HG02642 (cell line): ENCODE measurements around the gene ASH1L.
"Not testable (repeated sequence)": the region's sequence is repeated elsewhere in the genome, so short reads cannot be mapped to it uniquely, and the experiment has no call there.

Experiments
- ATAC-seq: cut with Tn5 transposase; IDR thresholded peaks from one replicate; pipeline ENCODE4 v1.9.1; 2021; ENCODE audit warnings: mild to moderate bottlenecking; ENCODE audit not compliant: unreplicated experiment, poor library complexity

Gene ASH1L

GRCh38 chr1:155499953-155500639 is 62.5 kb downstream of the ASH1L start:
- ATAC-seq, result peak; percentile 62

- no peak for ATAC-seq
Observed at GRCh38 chr1:155499263-155499662, 63.3 kb downstream of the ASH1L start.

- ATAC-seq, result not testable (repeated sequence)
Observed at GRCh38 chr1:155493595-155493994, 69.0 kb downstream of the ASH1L start.

- not testable (repeated sequence) for ATAC-seq
Observed at GRCh38 chr1:155488419-155488818, 74.2 kb downstream of the ASH1L start.

- no peak for ATAC-seq
Observed at GRCh38 chr1:155487541-155487940, 75.1 kb downstream of the ASH1L start.

- not testable (repeated sequence) for ATAC-seq
Observed at GRCh38 chr1:155486952-155487351, 75.7 kb downstream of the ASH1L start.

GRCh38 chr1:155485945-155486344 is 76.7 kb downstream of the ASH1L start:
- no peak for ATAC-seq

- ATAC-seq, result no peak
Observed at GRCh38 chr1:155485222-155485621, 77.4 kb downstream of the ASH1L start.

GRCh38 chr1:155481741-155482241 is 80.8 kb downstream of the ASH1L start:
- ATAC-seq, result no peak

GRCh38 chr1:155479205-155479604 is 83.4 kb downstream of the ASH1L start:
- no peak for ATAC-seq

- no peak for ATAC-seq
Observed at GRCh38 chr1:155478270-155478852, 84.2 kb downstream of the ASH1L start.

- ATAC-seq, result no peak
Observed at GRCh38 chr1:155474146-155474545, 88.5 kb downstream of the ASH1L start.

- no peak for ATAC-seq
Observed at GRCh38 chr1:155473151-155473821, 89.3 kb downstream of the ASH1L start.

- no peak for ATAC-seq
Observed at GRCh38 chr1:155472491-155473083, 90.0 kb downstream of the ASH1L start.

- no peak for ATAC-seq
Observed at GRCh38 chr1:155471891-155472290, 90.7 kb downstream of the ASH1L start.

- ATAC-seq, result no peak
Observed at GRCh38 chr1:155471026-155471425, 91.6 kb downstream of the ASH1L start.

- no peak for ATAC-seq
Observed at GRCh38 chr1:155466996-155467395, 95.6 kb downstream of the ASH1L start.

- ATAC-seq, result no peak
Observed at GRCh38 chr1:155466617-155466972, 96.0 kb downstream of the ASH1L start.

GRCh38 chr1:155463865-155464650 is 98.5 kb downstream of the ASH1L start:
- ATAC-seq, result no peak

GRCh38 chr1:155458111-155458510 is 104.5 kb downstream of the ASH1L start:
- ATAC-seq, result no peak
